GM19351 (cell line): ENCODE measurements around the gene CADM4.

Source experiments
- ATAC-seq: cut with Tn5 transposase; IDR thresholded peaks from one replicate; pipeline ENCODE4 v1.9.1; 2021; ENCODE audit warnings: mild to moderate bottlenecking, moderate library complexity; ENCODE audit not compliant: unreplicated experiment

CADM4 gene

GRCh38 chr19:43634872-43635560 is 4.6 kb downstream of the CADM4 start:
- no peak for ATAC-seq

GRCh38 chr19:43634506-43634871 is 5.2 kb downstream of the CADM4 start:
- ATAC-seq, result no peak

- ATAC-seq, result no peak
Observed at GRCh38 chr19:43634068-43634467, 5.6 kb downstream of the CADM4 start.

GRCh38 chr19:43633520-43633919 is 6.1 kb downstream of the CADM4 start:
- ATAC-seq, result no peak

GRCh38 chr19:43631491-43631890 is 8.2 kb downstream of the CADM4 start:
- ATAC-seq, result no peak

- ATAC-seq, result no peak
Observed at GRCh38 chr19:43628646-43629326, 10.9 kb downstream of the CADM4 start.

GRCh38 chr19:43626838-43627237 is 12.8 kb downstream of the CADM4 start:
- no peak for ATAC-seq

GRCh38 chr19:43625918-43626579 is 13.6 kb downstream of the CADM4 start:
- ATAC-seq, result no peak

GRCh38 chr19:43624933-43625332 is 14.7 kb downstream of the CADM4 start:
- no peak for ATAC-seq

GRCh38 chr19:43623889-43624670 is 15.6 kb downstream of the CADM4 start:
- ATAC-seq, result no peak

GRCh38 chr19:43622956-43623355 is 16.7 kb downstream of the CADM4 start:
- no peak for ATAC-seq

GRCh38 chr19:43622070-43622469 is 17.6 kb downstream of the CADM4 start:
- no peak for ATAC-seq

- no peak for ATAC-seq
Observed at GRCh38 chr19:43620061-43621001, 19.3 kb downstream of the CADM4 start.

GRCh38 chr19:43619262-43620060 is 20.2 kb downstream of the CADM4 start, which contains the start of gene ZNF428:
Gene ZNF428 (minus strand): TSS chr19:43619629. CDS start chr19:43614304, 5,325 bp downstream.
- ATAC-seq, result peak; percentile 74

GRCh38 chr19:43618921-43619261 is 20.8 kb downstream of the CADM4 start:
- peak; percentile 13 for ATAC-seq

GRCh38 chr19:43616954-43617353 is 22.7 kb downstream of the CADM4 start:
- no peak for ATAC-seq

GRCh38 chr19:43616306-43616705 is 23.3 kb downstream of the CADM4 start:
- no peak for ATAC-seq

GRCh38 chr19:43612374-43612773 is 27.3 kb downstream of the CADM4 start:
- ATAC-seq, result no peak

GRCh38 chr19:43611788-43612187 is 27.9 kb downstream of the CADM4 start, which contains the start of gene SRRM5:
Gene SRRM5 (plus strand): TSS chr19:43612088. CDS start chr19:43612122, 34 bp downstream.
- no peak for ATAC-seq
